NCI-H1105 (cell line): Measurements from ENCODE around the gene SLC5A9.
"Not testable (repeated sequence)": the region's sequence is repeated elsewhere in the genome, so short reads cannot be mapped to it uniquely, and the experiment has no call there.

Source experiments
- DNase-seq: peaks from one replicate; lab custom pipeline; 2025; lab: John Stamatoyannopoulos, UW

SLC5A9 gene

GRCh38 chr1:48214366-48214765 is 8.2 kb upstream of the SLC5A9 start:
- DNase-seq: not testable (repeated sequence)

DNA sequence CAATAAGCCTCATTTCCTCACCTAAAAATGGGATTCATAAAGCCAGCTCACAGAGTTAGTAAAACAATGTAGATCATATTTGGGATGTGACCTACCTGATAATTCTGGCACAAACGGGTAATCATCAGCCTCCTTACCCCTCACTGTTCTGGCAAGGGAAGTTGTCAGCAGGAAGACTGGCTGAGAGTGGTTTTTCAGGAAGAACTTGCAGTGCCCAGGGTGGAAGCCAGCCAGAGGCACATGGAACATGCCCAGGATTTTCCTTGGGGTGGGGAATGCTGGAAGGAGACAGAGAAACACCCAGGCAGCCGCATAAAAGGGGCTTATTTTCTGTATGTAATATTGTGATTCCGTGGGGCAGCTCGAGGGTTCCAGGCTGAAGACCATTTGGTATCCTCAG is 7.7 kb upstream of the SLC5A9 start:
- DNase-seq: no peak

DNA sequence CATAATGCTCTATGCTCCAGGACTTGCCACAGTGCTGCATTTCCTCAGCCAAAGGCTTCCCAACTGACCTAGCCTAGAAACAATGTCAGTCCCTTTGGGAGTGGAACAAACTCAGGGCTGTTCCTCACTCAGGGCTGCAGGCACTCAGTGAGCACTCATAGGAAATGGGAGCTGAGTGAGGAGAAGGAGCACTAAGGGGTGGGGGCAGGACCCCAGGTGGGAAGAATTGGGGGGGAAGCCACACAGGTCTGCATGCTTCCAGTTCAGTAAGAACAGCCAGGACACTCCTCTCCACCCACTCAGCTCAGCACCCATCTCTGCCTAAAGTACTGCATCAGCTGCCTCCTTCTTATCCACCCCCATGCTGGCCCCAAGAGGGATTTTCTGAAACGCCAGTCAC is 7.3 kb upstream of the SLC5A9 start:
- DNase-seq: no peak

- DNase-seq: no peak
These were observed 6.6 kb upstream of the SLC5A9 start for GRCh38 chr1:48215889-48216288.

GRCh38 chr1:48216313-48216712 is 6.2 kb upstream of the SLC5A9 start:
- DNase-seq: no peak

DNA sequence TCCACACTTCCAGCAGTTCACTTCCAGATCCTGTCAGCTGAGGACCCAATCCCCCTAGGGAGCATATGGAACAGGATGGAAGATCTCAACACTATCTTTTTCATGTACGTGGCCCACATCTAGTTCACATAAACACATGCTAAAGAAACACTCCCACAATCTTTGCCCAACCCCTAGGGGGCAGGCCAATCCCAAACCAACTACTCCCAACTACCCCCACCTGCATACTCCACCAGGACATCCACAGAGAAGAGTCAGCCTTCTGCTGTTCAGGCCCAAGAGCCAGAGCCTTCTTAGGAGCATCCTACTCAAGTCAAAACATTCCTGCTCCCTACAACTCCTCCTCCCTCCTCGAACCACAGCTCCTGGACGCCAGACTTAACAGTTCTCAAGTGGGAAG is 5.6 kb upstream of the SLC5A9 start:
- no peak for DNase-seq

- DNase-seq: no peak
These were observed 4.7 kb upstream of the SLC5A9 start for GRCh38 chr1:48217856-48218255.

DNA sequence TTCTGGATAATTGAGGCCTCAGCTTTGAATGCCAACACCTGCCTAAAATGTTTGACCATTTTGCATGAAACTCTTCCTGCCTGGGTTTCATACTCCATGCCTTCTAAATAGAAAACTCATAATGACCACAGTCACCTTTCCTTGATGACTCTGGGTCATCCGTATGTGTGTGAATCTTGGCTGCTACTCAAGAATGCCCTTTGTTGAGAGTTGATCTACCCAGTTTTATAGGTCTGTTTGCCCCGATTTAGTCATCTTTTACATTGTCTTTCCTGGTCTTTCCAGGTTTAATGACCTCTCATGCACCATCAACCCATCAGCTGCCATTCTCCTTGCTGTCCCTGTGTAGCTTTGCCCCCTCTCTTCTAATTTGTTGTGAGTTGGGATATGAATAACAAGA is 2.7 kb upstream of the SLC5A9 start:
- no peak for DNase-seq

- DNase-seq: no peak
These were observed 1.4 kb upstream of the SLC5A9 start for GRCh38 chr1:48221122-48221521.

DNA sequence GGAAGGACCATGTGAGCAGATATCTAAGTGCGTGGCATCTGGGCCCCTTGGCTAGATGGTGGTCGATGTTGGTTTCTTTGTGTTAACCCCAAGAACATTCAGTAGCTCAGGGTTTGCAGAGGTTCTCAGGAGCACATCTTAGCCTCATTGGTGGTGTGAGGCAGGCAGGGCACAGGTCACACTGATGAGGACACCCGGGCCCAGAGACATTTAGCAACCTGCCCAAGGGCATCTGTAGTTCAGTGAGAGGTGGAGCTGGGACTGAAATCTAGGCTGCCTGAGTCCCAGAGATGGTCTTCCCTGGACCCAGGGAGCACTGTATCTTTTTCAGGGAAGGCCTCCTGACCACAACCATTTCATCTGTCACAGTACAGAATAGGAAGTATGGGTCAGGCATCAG is 859 bp upstream of the SLC5A9 start:
- DNase-seq: no peak

- DNase-seq: no peak
These were observed 1.1 kb downstream of the SLC5A9 start for GRCh38 chr1:48223366-48224240.

DNA sequence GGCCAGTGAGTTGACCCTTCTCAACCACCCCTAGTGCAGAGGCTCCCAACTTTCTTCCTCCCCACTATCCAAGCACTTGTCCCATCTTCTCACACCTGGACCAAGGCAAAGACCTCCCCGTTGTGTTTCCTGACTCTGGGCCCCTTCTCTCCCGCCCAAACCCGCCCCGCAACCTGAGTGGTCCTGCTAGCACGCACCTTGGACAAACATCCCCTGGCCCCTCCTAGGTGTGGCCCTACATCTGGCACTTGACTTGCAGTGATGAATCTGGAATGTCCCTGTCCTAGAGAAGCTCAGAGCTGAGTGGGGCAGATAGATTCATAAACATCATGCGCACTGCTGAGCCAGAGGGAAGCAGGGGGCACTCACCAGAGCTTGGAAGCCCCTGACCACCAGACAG is 2.3 kb downstream of the SLC5A9 start:
- DNase-seq: no peak

- DNase-seq: no peak
These were observed 3.1 kb downstream of the SLC5A9 start for GRCh38 chr1:48225579-48225978.

DNA sequence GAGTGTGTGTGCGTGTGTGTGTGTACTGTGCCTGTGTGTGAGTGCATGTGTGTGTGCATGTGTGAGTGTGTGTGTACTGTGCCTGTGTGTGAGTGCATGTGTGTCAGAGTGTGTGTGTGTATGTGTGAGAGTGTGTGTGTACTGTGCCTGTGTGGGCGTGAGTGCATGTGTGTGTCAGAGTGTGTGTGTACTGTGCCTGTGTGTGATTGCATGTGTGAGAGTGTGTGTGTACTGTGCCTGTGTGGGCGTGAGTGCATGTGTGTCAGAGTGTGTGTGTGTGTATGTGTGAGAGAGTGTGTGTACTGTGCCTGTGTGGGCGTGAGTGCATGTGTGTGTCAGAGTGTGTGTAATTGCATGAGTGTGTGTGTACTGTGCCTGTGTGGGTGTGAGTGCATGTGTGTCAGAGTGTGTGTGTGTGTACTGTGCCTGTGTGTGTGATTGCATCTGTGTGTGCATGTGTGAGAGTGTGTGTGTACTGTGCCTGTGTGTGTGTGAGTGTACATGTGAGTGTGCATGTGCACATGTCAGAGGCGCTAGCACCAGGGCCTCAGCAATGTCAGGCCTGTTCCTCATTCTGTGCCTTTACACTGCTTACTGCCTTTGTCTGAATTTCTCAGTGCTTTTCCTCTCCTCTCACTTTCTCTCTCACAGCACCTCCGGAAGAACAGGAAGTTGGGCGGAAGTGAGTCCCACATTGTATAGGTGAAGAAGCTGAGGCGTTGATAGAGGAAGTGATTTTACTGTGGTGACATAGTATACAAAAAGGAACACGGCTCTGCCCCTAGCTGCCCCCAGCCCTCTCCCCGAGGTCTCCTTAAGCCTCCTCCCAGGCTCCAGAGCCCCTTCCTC is 4.9 kb downstream of the SLC5A9 start:
- DNase-seq: no peak

- DNase-seq: no peak
These were observed 5.6 kb downstream of the SLC5A9 start for GRCh38 chr1:48228156-48228555.

DNA sequence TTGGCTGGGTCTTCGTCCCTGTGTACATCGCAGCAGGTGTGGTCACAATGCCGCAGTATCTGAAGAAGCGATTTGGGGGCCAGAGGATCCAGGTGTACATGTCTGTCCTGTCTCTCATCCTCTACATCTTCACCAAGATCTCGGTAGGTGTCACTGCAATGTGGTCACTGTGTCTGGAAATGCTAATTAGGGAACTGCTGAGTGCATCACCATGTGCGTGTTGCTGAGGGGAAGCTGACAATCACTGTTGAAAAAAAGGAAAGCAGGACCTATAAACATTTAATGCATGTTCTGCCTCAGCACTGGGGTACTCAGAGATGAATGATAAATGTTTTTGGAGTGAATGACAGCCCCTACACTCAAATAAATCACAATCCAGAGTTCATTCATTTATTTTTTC is 6.8 kb downstream of the SLC5A9 start:
- no peak for DNase-seq

DNA sequence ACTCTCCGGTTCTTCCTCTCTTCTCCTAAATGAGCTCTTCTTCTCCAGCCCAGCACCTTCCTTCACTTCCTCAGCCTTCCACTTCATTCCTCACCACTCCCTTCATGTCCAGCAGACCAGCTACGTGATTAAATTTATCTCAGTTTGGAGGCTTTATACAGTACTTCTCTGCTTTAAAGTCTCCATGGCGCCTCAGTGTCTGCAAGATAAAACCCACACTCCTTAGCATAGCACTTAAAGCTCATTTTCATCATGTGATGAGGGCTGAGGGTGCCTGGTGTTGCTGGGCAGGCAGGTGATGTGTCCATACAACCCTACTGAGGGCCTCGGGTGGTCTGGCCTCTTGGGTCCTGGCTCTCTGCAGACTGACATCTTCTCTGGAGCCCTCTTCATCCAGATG is 7.7 kb downstream of the SLC5A9 start:
- no peak for DNase-seq

DNA sequence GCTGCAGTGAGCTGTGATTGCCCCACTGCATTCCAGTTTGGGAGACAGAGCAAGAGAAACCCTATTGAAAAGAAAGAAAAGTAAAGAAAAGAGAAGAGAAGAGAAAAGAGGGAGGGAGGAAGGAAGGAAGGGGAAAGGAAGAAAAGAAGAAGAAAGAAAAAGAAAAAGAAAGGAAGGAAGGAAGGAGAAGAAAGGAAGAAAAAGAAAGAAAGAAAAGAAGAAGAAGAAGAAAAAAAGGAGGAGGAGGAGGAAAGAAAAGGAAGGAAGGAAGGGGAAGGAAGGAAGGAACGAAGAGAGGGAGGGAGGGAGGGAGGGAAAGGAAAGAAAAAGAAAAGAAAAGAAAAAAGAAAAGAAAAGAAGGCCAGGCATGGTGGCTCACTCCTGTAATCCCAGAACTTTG is 10.2 kb downstream of the SLC5A9 start:
- no peak for DNase-seq

GRCh38 chr1:48233666-48234485 is 11.4 kb downstream of the SLC5A9 start:
- no peak for DNase-seq

DNA sequence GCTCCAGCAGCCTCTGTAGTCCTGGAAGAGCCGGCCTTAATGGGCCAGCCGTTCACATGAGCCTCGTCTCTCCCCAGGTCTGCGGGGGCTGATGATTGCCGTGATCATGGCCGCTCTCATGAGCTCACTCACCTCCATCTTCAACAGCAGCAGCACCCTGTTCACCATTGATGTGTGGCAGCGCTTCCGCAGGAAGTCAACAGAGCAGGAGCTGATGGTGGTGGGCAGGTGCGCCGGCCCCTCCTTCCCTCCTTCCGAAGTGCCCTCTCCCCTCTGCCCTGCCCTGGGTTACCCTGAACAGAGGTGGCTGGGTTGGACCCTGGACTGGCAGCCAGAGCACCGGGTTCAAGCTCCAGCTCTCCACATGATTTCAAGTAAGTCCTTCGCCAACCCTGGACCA is 13.1 kb downstream of the SLC5A9 start:
- DNase-seq: no peak

DNA sequence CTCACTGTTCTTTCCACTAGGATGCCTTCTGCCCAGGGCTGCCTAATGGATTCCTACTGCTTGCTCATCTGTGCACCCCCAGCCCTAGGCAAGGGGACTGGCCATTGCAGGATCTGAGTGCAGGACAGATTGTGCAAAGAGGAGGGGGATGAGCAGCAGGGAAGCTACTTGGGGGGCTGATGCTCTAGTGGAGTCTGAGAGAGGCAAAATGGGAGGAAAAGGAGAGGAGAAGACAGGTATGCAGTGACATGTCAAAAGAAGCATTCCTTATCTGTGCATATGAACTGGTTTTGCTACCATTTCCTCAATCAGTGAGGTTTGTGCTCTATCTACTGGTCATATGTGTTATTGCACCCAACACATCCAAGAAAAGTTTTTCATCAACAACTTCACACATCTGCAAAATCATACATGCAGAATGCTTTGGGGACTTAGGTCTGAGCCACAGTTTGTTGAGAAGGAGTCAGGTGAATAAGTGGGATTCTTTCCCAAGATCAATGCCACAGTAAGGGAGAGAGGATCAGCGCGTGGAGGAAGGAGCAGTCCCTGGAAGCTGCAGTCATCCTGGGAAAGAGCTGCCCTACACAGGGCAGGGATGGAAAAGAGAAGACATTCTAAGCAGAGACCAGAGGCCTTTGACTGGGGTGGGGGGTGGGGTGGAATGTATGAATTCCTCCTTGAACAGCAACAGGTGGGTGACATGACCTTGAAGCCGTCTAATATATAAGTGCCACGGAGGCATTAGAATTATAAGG is 14.4 kb downstream of the SLC5A9 start:
- peak; percentile 18 for DNase-seq
